Kidney (tissue), 14 donors: ENCODE measurements around the gene RGL2. TPM values are rescaled to one million over a fixed set of nuclear protein-coding genes. Genes with fewer than 3 reads are reported as not detected.

Experiments
- DNase-seq, 5 donors: peaks; one replicate each; pipeline ENCODE4 v3.0.0-alpha.2; 2013 to 2020
- FAIRE-seq: peaks from 2 replicates; lab custom pipeline; 2012; peaks lifted over from hg19 to GRCh38; lab: Jason Lieb, UNC
- H3K27ac ChIP-seq, 2 donors: one replicate each; pipeline ENCODE4 v1.7.0; 2013; ENCODE audit warnings: low read depth in 2 of 2, low read length in 2 of 2, inconsistent platforms in 1 of 2
- H3K27me3 ChIP-seq: one replicate; pipeline ENCODE4 v1.7.1; 2013; ENCODE audit warnings: low read length, inconsistent platforms; ENCODE audit not compliant: control insufficient read depth, insufficient read depth
- H3K36me3 ChIP-seq, 3 donors: one replicate each; pipeline versions ENCODE4 v1.7.0 to v1.7.1; 2013; ENCODE audit warnings: low read length in 3 of 3, control low read depth in 1 of 3, inconsistent platforms in 1 of 3; ENCODE audit not compliant: insufficient read depth in 3 of 3, control insufficient read depth in 2 of 3
- H3K4me1 ChIP-seq, 3 donors: one replicate each; pipeline versions ENCODE4 v1.7.0 to v1.7.1; 2013; ENCODE audit warnings: low read length in 3 of 3, inconsistent platforms in 1 of 3, low read depth in 1 of 3; ENCODE audit not compliant: control insufficient read depth in 2 of 3, insufficient read depth in 2 of 3
- H3K4me3 ChIP-seq, 3 donors: one replicate each; pipeline versions ENCODE4 v1.7.0 to v1.8.1; 2013; ENCODE audit warnings: low read length in 3 of 3, control low read depth in 1 of 3, inconsistent platforms in 1 of 3
- H3K9ac ChIP-seq, 3 donors: one replicate each; pipeline versions ENCODE4 v1.7.0 to v1.7.1; 2013; ENCODE audit warnings: low read length in 3 of 3, control low read depth in 1 of 3, inconsistent platforms in 1 of 3
- H3K9me3 ChIP-seq, 3 donors: one replicate each; pipeline versions ENCODE4 v1.7.0 to v1.7.1; 2013; ENCODE audit warnings: low read length in 3 of 3, control low read depth in 1 of 3, inconsistent platforms in 1 of 3; ENCODE audit not compliant: control insufficient read depth in 2 of 3, insufficient read depth in 1 of 3
- CTCF ChIP-seq: IDR thresholded peaks from 3 replicates; pipeline ENCODE4 v1.5.1; 2012; ENCODE audit warnings: mild to moderate bottlenecking, moderate library complexity, borderline replicate concordance; ENCODE audit not compliant: insufficient read depth; ENCODE audit errors: extremely low read depth
- intact Hi-C: fragments of 100-400 bp; cut with DNase I; formaldehyde crosslinking; loops from one replicate; pipeline ENCODE4 v1.11.1; 2022
- polyA plus RNA-seq: library from polyadenylated mRNA; stranded (reverse); fragments of 350-450 nt; fragmentation: Illumina TruSeq; extraction: RNeasy Lipid Tissue Mini Kit (QIAGEN cat#74804); gene quantifications from one replicate; pipeline ENCODE4 v1.2.3, GENCODE V29; 2014; ENCODE audit warnings: low read depth, low replicate concordance; ENCODE audit not compliant: insufficient read depth
- total RNA-seq: library from RNA; stranded (reverse); fragmentation: NEBNext Ultra II Directional; extraction: Animal tissue kit (Norgen Biotek cat#: 25700); gene quantifications from one replicate; pipeline ENCODE4 v1.2.1, GENCODE V29; 2021
- donor health status: control.
- donor health status: control.
- donor health status: control.
- donor health status: control.
- donor health status: control.
- donor health status: DM: yes; HTN: yes; CAD: no.
- donor health status: Normal renal cell carcinoma (clear cell type).

The RGL2 gene
- total and polyA plus RNA-seq, 2 donors from 2014 or later: 56.2 to 92.4 TPM

- Histone ChIP-seq H3K4me3 (no peak overlapping the region), H3K4me1 (peaks cover 0 to 3% (median 0%) of the 10 kb centered on the region in 3 donors), H3K27ac (no peak overlapping the region), H3K27me3 (no peaks in the 10 kb centered on the region), H3K9ac (no peak overlapping the region), H3K9me3 (no peaks in the 10 kb centered on the region), H3K36me3 (peaks cover 4 to 19% (median 15%) of the 10 kb centered on the region in 3 donors)
- no peak for TF ChIP-seq CTCF
- DNase-seq (no peak), FAIRE-seq (no peak)
- intact Hi-C loops: no loop called here
These were observed 7.6 kb upstream of the RGL2 start for GRCh38 chr6:33306356-33306755.

GRCh38 chr6:33305052-33305451 is 6.3 kb upstream of the RGL2 start:
- H3K36me3 ChIP-seq: peaks cover 4 to 19% (median 15%) of the 10 kb centered on the region in 3 donors
- DNase-seq (no peak), FAIRE-seq (no peak)
- no peak overlapping the region for H3K9ac ChIP-seq
- intact Hi-C loops: no loop called here
- H3K9me3 ChIP-seq: no peaks in the 10 kb centered on the region
- TF ChIP-seq CTCF: no peak
- peaks cover 0 to 3% (median 0%) of the 10 kb centered on the region in 3 donors for H3K4me1 ChIP-seq
- no peaks in the 10 kb centered on the region for H3K27me3 ChIP-seq
- H3K27ac ChIP-seq: no peak overlapping the region
- no peak overlapping the region for H3K4me3 ChIP-seq

GRCh38 chr6:33304216-33304615 is 5.5 kb upstream of the RGL2 start:
- no peak for FAIRE-seq
- intact Hi-C loops: no loop called here
- peaks cover 4 to 19% (median 15%) of the 10 kb centered on the region in 3 donors for H3K36me3 ChIP-seq
- no peaks in the 10 kb centered on the region for H3K9me3 ChIP-seq
- H3K4me1 ChIP-seq: peaks cover 0 to 3% (median 0%) of the 10 kb centered on the region in 3 donors
- H3K9ac ChIP-seq: no peak overlapping the region
- no peaks in the 10 kb centered on the region for H3K27me3 ChIP-seq
- H3K27ac ChIP-seq: no peak overlapping the region
- no peak overlapping the region for H3K4me3 ChIP-seq
- TF ChIP-seq CTCF: no peak
- peak in 1 of 5 donors; percentile 59 for DNase-seq

- FAIRE-seq (no peak), DNase-seq (peak in 1 of 5 donors; percentile 4)
- peaks cover 4 to 19% (median 15%) of the 10 kb centered on the region in 3 donors for H3K36me3 ChIP-seq
- H3K4me3 ChIP-seq: no peak overlapping the region
- no peak overlapping the region for H3K9ac ChIP-seq
- H3K27me3 ChIP-seq: no peaks in the 10 kb centered on the region
- intact Hi-C loops: no loop called here
- no peak for TF ChIP-seq CTCF
- no peak overlapping the region for H3K27ac ChIP-seq
- peaks cover 0 to 11% (median 0%) of the 10 kb centered on the region in 3 donors for H3K4me1 ChIP-seq
- no peaks in the 10 kb centered on the region for H3K9me3 ChIP-seq
These were observed 3.1 kb upstream of the RGL2 start for GRCh38 chr6:33301877-33302276.
